Fibroblast of lung (primary cell): ENCODE measurements around the gene ETS1.

Experiments used
- CTCF ChIP-seq, 2 donors: IDR thresholded peaks in 1 of 2; conservative IDR thresholded peaks in 1 of 2; 1 replicate in 1 of 2; 2 replicates in 1 of 2; pipeline ENCODE4 v1.5.1; 2011 to 2012; ENCODE audit warnings: low read length in 2 of 2, control low read depth in 1 of 2, inconsistent platforms in 1 of 2, low read depth in 1 of 2, mild to moderate bottlenecking in 1 of 2
- EZH2 ChIP-seq: IDR thresholded peaks from 2 replicates; pipeline ENCODE4 v1.5.1; 2012; ENCODE audit warnings: low read length, control low read depth, mild to moderate bottlenecking; ENCODE audit errors: missing control alignments

GRCh38 chr11:128616161-128616560, 28.8 kb upstream of the ETS1 start:
- no peak for TF ChIP-seq CTCF (conservative IDR thresholded peaks at IDR 0.05 in 1 of 2, IDR thresholded peaks at IDR 0.05 in 1 of 2; ENCODE audit: low read depth in 1 of 2, low read length in 2 of 2)
- no peak for TF ChIP-seq EZH2
